Measurements from ENCODE around the gene CPT1B.
A peak's percentile ranks its signal among the peaks of the same experiment; 100 is the strongest.
"Not testable (repeated sequence)": the region's sequence is repeated elsewhere in the genome, so short reads cannot be mapped to it uniquely, and the experiment has no call there.

The CPT1B gene

GRCh38 chr22:50544078-50544745, 34.0 kb downstream of the CPT1B start:
- peak; percentile 83 to 86 for DNase-seq

DNA sequence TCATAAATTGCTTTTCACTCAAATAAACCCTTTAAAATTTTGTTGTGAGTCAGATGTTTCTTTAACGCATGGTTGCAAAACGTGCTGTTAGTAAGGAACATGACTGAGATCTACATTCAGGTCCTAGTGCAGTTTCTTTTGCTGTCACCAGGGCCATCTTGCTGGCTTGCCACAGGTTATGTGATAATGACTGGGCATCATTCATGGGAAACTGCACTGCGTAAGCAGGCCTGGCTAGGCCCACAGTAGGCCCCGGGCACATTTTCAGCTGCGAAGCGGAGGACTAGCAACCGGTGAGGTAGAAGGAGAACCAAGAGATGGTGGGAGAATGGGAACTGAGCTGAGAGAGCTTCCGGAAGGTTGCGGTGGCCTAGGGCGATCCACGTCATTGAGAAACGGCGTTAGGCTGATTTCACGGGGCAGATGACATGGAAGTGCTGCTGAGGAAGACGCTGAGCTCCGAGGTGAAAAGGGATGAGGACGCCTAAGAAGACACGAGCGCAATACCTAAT, 35.8 kb downstream of the CPT1B start:
- DNase-seq = no peak

DNA sequence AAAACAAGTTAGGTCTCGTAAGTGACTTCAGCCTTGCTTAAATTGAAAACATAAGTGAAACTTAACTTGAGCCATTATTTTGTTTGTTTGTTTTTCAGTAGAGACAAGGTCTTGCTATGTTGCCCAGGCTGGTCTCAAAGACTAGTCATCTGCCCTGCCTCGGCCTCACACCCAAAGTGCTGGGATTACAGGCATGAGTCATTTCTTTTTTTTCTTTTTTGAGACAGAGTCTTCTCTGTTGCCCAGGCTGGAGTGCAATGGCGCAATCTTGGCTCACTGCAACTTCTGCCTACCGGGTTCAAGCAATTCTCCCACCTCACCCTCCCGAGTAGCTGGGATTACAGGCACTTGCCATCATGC, 36.6 kb downstream of the CPT1B start:
- DNase-seq = not testable (repeated sequence)

GRCh38 chr22:50540381-50540780, 37.8 kb downstream of the CPT1B start:
- no peak for DNase-seq

DNA sequence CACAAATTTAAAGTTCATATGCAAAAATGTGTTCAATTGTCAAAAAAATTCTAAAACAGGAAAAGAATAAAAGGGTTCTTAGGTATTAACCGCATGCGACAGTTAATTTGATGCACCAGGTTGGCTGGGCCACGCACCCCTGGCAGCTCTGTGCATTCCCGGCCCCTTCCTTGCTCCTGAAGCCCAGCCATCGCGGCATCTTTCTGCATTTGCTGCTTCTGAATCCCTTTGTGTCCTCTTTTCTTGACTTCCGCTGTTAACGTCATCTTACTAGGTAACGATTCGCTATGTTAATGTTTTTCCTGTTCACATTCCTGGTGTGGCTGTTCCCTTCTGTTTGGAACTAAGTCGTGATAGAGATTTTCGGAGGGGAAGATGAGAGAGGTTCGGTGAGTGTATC, 40.5 kb downstream of the CPT1B start:
- DNase-seq = no peak

DNA sequence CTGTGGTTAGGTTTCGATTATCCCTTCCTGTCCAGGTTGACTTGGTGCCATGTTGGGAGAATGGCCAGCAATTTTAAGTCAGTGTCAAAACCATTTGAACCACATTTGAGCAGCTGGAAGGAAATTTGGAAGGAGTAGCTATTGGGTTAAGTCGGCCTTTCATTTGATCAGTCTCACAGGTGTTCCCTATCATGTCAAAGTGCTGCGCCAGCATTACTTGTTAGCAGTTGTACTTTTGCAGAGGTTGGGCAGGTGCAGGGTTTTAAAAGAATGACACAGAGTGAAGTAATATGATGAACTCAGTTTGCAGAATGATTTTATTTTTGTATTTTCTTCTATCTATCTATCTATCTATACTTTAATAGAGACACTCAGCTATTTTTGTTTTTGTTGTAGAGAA, 42.0 kb downstream of the CPT1B start:
- DNase-seq = no peak

- no peak for DNase-seq
Measured at GRCh38 chr22:50535113-50535512, 43.1 kb downstream of the CPT1B start.

DNA sequence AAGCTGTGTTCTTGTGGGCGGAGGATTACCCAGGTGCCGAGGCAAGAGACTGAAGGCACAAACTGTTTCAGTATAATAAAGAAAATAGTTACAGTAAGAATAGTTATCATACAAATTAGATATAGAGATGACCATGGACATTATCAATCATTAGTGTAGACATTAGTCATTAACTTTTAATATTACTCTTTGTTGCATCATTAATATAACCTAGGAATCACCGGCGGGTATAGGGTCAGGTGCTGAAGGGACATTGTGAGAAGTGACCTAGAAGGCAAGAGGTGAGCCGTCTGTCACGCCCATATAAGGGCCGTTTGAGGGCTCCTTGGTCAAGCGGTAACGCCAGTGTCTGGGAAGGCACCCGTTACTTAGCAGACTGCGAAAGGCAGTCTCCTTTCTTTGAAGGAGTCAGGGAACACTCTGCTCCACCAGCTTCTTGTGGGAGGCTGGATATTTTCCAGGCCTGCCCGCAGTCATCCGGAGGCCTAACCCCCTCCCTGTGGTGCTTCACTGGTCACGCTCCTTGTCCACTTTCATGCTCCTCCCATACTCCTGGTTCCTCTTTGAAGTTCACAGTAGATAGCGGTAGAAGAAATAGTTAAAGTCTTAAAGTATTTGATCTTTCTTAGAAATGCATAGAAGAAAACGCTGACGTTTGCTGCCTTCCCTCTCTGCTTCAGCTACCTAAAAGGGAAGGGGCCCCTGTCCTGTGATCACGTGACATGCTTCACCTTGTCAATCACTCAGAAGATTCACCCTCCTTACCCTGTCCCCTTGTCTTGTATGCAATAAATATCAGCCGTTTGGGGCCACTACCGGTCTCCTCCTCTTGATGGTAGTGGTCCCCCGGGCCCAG, 44.1 kb downstream of the CPT1B start:
- DNase-seq = not testable (repeated sequence)

GRCh38 chr22:50532824-50533796, 45.1 kb downstream of the CPT1B start:
- DNase-seq = no peak

DNA sequence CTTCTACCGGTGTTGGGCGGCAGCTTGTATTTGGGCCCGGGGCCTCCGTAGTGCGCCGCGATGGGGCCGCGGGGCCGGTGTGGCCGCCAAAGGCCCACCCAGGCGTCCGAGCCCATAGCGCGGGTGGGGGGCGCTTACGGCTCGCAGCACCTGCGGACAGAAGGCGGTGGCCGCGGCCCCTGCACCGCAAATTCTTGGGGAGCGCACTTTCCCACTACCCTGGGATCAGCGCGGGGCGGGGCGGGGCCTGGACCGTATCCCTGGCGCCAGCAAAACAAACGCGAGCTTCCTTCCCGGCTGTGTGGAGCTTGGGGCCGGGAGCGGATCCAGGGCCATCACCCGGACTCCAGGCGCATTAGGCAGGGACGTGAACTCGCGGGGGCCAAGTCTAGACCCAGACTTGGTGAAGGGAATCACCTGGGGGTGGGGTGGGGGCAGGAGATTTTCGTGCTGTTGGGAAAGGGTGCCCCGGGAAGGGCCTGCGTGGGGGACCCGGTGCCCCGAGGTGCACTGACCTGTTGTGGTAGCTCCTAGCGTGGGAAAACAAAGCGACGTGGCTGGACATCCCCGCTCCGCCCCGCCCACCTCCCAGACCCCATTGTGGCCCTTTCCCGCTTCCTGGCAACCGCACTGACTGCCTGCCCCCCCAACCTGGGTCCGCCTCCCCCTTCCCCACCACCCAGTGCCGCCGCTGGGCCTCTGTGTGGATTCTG, 46.1 kb downstream of the CPT1B start:
- DNase-seq = no peak

DNA sequence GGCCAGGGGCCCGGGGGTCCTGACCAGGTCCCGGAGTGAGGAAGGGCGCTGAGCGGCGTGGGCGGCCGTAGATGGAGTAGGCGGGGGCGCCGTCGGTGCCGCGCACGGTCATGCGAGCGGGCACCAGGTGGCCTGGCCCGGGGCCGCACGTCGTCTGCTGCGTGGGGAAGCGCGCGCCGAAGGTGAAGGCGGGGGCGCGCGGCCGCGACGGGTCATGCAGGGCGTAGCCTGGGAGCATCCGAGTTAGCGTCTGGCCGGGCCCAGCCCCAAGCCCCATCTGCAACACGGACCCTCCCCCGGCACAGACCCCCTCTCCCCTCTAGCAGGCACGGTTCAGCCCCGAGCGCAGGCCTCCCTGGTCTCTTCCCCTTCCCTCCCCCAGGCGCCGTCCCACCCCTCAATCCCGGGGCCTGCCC, 46.7 kb downstream of the CPT1B start:
- peak; percentile 62 to 82 for DNase-seq

- peak; percentile 74 to 86 for DNase-seq
Measured at GRCh38 chr22:50530877-50531545, 47.2 kb downstream of the CPT1B start.

DNA sequence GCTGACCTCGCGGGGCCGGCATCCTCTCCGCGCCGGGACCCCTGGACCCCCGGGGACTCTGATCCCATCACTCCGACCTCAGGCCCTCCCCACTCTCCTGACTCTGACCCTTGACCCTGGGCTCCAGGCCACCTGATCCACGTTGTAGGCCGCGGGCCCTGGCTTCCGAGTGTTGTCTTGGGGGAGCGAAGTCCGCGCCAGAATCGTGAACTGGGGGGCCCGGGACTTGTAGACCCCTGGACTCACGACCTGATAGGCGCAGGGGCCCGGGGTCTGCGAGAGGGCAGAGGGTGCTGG, 47.7 kb downstream of the CPT1B start:
- DNase-seq = no peak

GRCh38 chr22:50529897-50530579, 48.2 kb downstream of the CPT1B start, which contains the start of gene TYMP:
TYMP (minus strand) TSS chr22:50530012; CDS start chr22:50529709, 303 bp downstream.
- peak; percentile 61 to 78 for DNase-seq

DNA sequence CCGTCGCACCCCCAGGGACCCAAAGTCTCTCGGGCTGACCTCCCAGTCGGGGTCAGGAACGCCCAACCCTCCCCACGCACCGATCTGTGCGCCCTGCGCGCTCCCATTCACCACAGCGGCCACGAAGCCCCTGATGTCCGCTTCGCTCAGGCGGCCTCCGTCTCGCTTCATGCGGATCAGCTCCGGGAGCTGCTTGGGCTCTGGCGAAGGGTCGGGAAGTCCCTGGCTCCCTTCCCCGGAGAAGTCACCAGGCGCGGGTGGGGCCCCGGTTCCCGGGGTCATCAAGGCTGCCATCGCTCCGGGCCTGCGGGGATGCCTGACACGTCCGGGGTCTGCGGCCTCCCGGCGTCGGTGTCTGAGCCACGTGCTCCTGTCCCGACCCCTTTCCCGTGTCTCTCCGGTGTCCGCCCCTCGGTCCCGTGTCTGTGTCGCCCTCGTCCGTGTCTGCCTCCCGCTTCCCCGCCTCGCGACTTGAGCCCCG, 48.8 kb downstream of the CPT1B start:
- no peak for DNase-seq

DNA sequence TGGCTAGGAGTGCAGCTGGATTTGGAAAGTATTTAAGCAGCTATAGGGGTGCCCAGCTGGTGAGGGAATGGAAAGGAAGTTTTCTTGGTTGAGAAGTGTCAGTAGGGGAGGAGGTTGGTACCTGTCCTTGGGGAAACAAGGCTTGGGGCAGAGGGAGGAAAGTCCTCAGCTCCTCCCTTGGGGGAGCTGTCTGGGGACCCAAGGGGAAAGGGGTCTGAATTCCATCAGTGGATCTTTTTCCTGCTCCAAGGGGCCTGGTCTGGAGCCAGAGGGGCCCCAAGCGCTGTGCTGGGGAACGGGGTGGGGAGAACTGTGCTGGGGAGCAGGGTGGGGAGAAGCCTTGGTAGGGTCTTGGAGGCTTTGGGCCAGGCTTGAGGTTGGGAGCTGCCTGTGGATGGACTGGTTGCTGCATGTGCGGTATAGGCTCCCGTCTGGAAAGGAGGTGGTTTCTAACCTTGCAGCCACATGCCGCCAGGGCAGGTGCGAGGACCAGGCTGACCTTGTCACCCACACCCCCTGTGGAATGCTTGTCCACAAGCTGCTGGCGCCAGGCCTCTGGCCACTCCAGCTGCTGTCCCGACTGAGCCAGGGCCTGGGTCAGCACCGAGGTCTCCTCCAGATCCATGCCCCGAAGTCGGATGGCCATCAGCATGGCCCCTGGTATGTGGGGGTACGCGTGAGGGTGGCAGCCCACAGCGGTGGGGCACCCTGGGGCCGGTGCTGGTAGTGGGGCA, 49.4 kb downstream of the CPT1B start:
- no peak for DNase-seq

- DNase-seq = no peak
Measured at GRCh38 chr22:50527921-50528681, 50.1 kb downstream of the CPT1B start.

- peak in 1 of 2 donors; percentile 43 for DNase-seq
Measured at GRCh38 chr22:50526834-50527801, 51.1 kb downstream of the CPT1B start.
